Kidney tubule cell (primary cell): ENCODE data around the gene COA5.

Experiments
- DNase-seq: peaks from one replicate; pipeline ENCODE4 v3.0.0-alpha.2; 2018; ENCODE audit warnings: low spot score

The COA5 gene

DNA sequence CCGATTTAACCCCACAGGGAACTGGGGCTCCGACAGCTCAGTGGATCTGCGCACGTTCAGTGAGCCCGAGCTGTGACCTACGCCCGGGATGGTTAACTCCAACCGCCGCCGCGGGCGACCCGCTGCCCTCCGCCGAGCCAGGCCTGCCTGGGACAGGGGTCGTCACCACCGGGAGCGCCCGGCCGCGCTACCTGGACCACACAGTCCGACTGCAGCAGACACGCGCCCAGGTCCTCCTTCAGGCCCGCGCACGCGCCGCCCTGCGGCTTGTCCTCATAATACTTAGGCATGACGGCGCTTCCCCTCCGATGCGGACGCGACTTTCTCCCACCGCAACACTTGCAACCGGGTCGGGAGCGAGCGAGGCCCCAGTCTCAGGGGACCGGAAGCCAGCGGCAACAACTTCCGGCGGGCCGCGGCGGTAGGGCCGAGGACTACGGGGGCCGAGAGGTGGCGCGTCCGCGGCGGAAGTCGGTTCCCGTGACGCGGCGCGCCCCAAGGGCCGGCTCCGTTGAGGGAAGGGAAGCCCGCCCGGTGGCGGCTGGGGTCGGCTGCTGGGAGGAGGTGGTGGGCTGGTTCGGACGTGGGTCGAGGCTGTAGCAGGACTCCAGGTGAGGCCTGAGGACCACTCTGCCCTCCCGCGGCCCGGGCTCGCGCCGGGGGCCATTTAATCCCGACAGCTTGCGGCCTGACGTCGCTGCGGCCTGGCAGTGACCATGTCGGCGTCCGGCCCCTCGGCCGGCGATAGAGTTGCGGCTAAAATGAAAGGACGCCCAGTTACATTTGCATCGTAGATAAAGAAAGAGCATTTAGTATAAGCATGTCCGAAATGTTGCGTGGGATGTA lies at the start of gene COA5, which contains the start of gene UNC50:
Gene COA5 (minus strand): TSS at position 397 of the 846 bp plus-strand sequence. CDS start 107 bp downstream, at position 290.
Gene UNC50 (plus strand): TSS at position 474 of the 846 bp plus-strand sequence. CDS start 1,171 bp downstream, outside the sequence.
- DNase-seq, result peak; percentile 92

DNA sequence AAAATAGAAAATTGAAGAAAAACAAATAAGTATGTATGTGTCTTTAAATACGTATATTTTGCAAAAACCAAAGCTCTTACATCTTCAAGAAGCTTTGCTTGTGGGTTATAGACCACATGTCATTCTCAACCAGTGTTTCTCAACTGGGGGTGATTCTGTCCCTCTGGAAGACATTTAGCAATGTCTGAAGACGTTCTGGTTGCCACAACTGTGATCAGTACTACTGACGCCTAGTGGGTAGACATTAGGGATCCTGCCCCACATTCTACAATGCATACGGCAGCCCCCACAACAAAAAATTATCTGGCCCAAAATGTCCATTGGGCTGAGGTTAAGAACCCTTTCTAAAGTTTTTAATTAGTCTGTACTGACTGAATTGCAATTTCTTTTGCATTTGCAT lies 48.5 kb upstream of the COA5 start:
- DNase-seq, result no peak

DNA sequence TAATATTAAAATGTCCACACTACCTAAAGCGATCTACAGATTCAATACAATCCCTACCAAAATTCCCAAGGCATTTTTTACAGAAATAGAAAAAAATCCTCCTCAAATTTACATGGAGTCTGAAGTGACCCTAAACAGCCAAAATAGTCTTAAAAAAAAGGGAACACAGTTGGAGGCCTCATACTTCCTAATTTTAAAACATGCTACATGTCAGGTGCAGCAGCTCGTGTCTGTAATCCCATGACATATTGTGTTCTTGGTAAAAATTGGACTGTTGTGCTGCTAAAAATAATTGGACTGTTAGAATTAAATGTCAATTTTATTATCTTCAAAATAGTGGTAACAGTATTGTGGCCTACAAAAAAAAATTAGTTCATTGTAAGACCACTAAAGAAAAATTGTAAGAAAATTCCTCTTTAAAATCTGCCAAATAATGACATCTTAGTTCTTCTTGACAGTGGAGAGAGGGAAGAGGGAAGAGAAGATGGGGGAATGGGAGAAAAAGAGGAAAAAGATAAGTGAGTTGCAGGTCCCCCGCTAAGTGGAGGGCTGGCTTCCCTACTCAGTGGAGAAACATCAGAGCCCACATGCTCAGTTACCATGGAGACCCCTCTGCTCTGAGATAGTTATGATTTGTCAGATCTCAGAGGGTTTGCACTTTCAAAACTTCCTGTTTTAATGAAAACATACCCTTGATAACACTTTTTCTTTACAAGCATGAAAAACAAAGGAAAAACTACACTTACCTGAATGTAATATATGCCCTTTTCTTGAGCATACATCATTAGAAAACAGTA lies 46.6 kb upstream of the COA5 start:
- no peak for DNase-seq

DNA sequence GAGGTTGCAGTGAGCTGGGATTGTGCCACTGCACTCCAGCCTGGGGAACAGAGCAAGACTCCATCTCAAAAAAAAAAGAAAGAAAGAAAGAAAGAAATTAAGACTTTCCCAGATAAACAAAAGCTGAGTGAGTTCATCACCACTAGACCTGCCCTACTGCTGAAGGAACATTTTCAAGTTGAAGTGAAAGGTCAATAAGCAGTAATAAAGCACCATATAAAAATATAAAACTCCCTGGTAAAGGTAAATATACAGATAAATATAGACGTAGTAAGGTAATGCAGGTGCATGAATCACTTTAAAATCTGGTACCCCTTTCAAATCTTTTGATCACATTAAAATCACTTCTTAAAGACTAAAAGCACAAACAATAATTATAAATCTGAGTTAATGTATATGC lies 42.7 kb upstream of the COA5 start:
- DNase-seq, result no peak

DNA sequence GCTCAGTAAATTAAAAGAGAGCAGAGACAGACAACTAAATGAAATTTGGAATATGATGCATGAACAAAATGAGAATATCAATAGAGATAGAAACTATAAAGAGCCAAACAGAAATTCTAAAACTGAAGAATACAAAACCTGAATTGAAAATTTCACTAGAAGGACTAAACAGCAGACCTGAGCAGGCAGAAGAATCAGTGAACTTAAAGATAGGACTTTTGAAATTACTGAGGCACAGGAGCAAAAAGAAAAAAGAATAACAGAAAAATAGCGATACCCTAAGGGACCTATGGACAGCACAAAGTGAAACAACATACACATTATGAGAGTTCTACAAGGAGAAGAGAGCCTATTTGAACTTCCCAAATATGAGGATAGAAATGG lies 41.7 kb upstream of the COA5 start:
- DNase-seq, result no peak

- DNase-seq, result peak; percentile 84
Observed at GRCh38 chr2:98649135-98649991, 41.1 kb upstream of the COA5 start.

DNA sequence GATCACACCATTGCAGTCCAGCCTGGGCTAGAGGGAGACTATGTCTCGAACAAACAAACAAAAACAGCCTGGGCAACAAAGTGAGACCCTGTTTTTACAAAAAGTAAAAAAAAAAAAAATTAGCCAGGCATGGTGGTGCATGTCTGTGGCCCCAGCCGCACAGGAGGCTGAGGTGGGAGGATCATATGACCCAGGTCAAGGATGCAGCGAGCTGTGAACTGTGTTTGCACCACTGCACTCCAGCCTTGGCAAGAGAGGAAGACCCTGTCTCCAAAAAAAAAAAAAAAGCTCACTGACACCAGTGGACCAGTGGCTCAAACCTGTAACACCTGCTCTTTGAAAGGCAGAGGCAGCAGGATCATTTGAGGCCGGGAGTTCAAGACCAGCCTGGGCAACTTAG lies 40.1 kb upstream of the COA5 start:
- DNase-seq, result peak; percentile 24

DNA sequence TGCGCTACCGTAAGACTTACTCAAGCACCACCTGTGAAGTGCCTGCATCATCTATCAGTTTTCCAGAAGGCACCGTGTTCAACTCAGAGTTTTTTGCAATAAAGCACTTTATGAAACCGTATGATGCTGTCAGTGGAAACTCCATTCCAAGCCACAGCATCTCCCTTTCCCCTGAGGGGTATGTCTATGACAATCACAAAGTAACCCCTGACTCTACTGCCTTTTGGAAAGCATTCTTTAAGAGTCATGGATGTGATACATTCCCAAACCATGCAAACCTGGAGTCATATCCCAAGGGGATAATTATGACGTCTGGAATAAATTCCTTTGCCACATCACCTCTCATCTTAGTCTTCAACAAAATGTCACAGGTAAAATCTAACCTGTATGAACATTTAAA lies 39.3 kb upstream of the COA5 start:
- peak; percentile 68 for DNase-seq

DNA sequence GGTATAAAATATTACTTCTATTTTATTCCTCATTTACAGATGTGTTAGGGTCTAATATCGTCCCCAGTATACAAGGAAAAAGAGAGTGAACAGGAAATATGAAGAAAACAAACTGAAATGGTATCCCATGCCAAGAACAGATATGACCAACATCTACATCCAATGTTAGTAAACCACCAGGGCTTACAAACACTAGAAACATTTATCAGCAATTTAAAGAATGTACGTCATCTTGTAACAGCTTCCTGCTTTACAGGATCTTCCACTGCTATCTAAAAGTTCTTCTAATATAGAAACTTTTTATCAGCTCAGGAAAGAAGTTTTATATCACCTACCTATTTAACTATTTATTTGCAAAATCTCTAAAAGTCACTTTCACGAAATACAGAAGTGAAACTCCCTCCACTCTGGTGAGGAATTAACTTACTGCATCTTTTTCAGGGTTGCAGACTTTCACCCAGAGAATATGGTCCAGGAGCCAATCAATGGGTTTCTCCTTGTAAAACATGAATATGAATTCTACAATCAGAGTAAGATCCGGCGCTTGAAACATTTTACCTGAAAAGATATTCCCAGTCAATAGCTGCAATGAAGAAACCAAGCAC lies 35.3 kb upstream of the COA5 start:
- no peak for DNase-seq

GRCh38 chr2:98637401-98638147 lies 29.3 kb upstream of the COA5 start:
- no peak for DNase-seq

- peak; percentile 10 for DNase-seq
Observed at GRCh38 chr2:98634406-98635092, 26.2 kb upstream of the COA5 start.

- no peak for DNase-seq
Observed at GRCh38 chr2:98632351-98632750, 24.0 kb upstream of the COA5 start.

DNA sequence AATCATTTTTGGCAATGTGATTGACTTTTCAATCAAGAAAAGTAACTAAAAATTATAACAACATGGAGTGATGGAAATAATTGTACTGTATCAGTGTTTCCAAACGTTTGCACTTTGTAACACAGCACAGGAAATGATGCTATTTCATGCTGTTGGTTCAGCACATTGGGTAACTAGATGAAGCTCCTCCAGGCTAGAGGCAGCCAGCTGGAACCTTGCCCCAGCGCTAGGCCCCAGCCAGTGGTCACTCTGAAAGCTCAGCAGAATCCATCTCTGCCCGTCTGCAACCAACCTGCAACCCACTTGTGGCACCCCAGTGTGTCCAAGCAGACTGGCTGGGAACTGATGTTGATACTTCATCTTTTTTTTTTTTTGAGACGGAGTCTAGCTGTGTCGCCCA lies 15.3 kb upstream of the COA5 start:
- DNase-seq, result peak; percentile 50

- DNase-seq, result no peak
Observed at GRCh38 chr2:98617149-98617548, 8.8 kb upstream of the COA5 start.

DNA sequence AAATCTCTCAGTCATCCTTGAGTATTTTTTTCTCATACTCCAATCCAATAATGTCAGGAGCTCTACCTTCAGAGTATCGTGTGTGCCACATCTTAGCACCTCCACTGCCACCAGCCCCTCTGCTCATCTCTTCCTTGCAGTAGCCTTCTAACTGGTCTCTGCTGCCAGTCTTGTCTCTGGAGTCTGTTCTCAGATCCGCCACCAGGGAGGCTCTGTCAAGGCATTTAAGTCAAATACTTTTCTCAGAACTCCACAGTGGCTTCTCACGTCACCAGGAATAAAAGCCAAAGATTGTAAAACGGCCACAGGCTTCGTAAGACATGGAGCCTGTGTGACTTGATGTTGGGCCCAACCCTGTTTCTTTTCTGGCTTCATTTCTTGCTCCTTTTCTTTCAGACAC lies 7.2 kb upstream of the COA5 start:
- no peak for DNase-seq

- DNase-seq, result no peak
Observed at GRCh38 chr2:98614024-98614739, 5.9 kb upstream of the COA5 start.

GRCh38 chr2:98608962-98609604 lies 771 bp upstream of the COA5 start:
- peak; percentile 39 for DNase-seq

GRCh38 chr2:98607741-98608115 lies 584 bp downstream of the COA5 start:
- peak; percentile 20 for DNase-seq

DNA sequence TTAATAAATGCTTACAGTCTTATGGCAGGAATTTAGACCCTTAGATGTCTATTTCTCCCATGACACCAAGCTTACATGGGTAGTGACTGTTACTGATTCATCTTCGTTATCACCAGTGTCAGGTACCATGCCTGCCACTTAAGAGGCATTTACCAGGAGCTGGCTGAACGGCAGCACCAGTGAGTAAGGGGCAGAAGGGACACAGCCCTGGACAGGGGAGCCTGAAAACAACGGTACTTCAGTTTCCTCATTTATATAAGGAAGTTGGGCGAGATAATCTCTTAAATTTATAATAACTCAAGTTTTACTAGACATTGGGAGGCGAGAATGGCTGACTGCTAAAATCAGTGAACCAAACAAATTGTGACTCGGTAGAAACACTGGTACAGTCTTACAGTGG lies 1.2 kb downstream of the COA5 start:
- DNase-seq, result no peak
